HepG2 (cell line): ENCODE data around the gene NOL4L. TPM values are rescaled to one million over a fixed set of nuclear protein-coding genes. Genes with fewer than 3 reads are reported as not detected.

ENCODE experiments used
- CEBPG ChIP-seq: IDR thresholded peaks from 2 replicates; pipeline ENCODE4 v1.6.1; 2016
- DMAP1 ChIP-seq: IDR thresholded peaks from 2 replicates; pipeline ENCODE4 v1.6.1; 2016
- DPF2 ChIP-seq: sonication (generic); formaldehyde crosslinking; IDR thresholded peaks from 2 replicates; pipeline ENCODE4 v1.4.0; 2020; ENCODE audit warnings: mild to moderate bottlenecking, low read depth, missing genetic modification reagents, borderline replicate concordance
- FOSL1 ChIP-seq: sonication (generic); formaldehyde crosslinking; IDR thresholded peaks from 2 replicates; pipeline ENCODE4 v1.9.0; 2021; ENCODE audit warnings: missing genetic modification reagents, borderline replicate concordance
- FOSL2 ChIP-seq: sonication (generic); formaldehyde crosslinking; IDR thresholded peaks from 2 replicates; pipeline ENCODE4 v1.4.0; 2020; ENCODE audit warnings: missing genetic modification reagents
- GABPB1 ChIP-seq: IDR thresholded peaks from 2 replicates; pipeline ENCODE4 v1.6.1; 2016; ENCODE audit warnings: mild to moderate bottlenecking, missing genetic modification reagents, moderate library complexity, missing compliant biosample characterization
- JDP2 ChIP-seq: sonication (generic); formaldehyde crosslinking; IDR thresholded peaks from 2 replicates; pipeline ENCODE4 v1.8.1; 2022; ENCODE audit warnings: missing genetic modification reagents, borderline replicate concordance
- KDM1A ChIP-seq: IDR thresholded peaks from 2 replicates; pipeline ENCODE4 v1.6.1; 2016; ENCODE audit warnings: missing compliant biosample characterization
- MAX ChIP-seq: IDR thresholded peaks from 2 replicates; pipeline ENCODE4 v1.6.1; 2012; ENCODE audit warnings: inconsistent platforms
- NR1H2 ChIP-seq: sonication (generic); formaldehyde crosslinking; IDR thresholded peaks from 2 replicates; pipeline ENCODE4 v1.8.1; 2022; ENCODE audit warnings: low read depth, missing genetic modification reagents, borderline replicate concordance
- POGZ ChIP-seq: sonication (generic); formaldehyde crosslinking; IDR thresholded peaks from 2 replicates; pipeline ENCODE4 v1.4.0; 2020; ENCODE audit warnings: mild to moderate bottlenecking, missing genetic modification reagents
- SPEN ChIP-seq: sonication (generic); formaldehyde crosslinking; IDR thresholded peaks from 2 replicates; pipeline ENCODE4 v1.5.1; 2020; ENCODE audit warnings: low read depth, mild to moderate bottlenecking, missing genetic modification reagents
- USF2 ChIP-seq, 2 experiments: sonication (generic) in 1 of 2; formaldehyde crosslinking in 1 of 2; IDR thresholded peaks; 2 replicates each; pipeline versions ENCODE4 v1.5.1 to v1.6.1; 2011 to 2020; ENCODE audit warnings: borderline replicate concordance in 1 of 2, low read depth in 1 of 2, low read length in 1 of 2, mild to moderate bottlenecking in 1 of 2, missing genetic modification reagents in 1 of 2, moderate library complexity in 1 of 2
- ZBTB4 ChIP-seq: sonication (generic); formaldehyde crosslinking; IDR thresholded peaks from 2 replicates; pipeline ENCODE4 v1.4.0; 2020; ENCODE audit warnings: missing genetic modification reagents, mild to moderate bottlenecking, borderline replicate concordance
- ZFP82 ChIP-seq: sonication (generic); formaldehyde crosslinking; IDR thresholded peaks from 2 replicates; pipeline ENCODE4 v1.5.1; 2020; ENCODE audit warnings: mild to moderate bottlenecking, missing genetic modification reagents, borderline replicate concordance
- ZIK1 ChIP-seq: sonication (generic); formaldehyde crosslinking; IDR thresholded peaks from 2 replicates; pipeline ENCODE4 v1.5.0; 2020; ENCODE audit warnings: mild to moderate bottlenecking, low read depth, missing genetic modification reagents, borderline replicate concordance
- ZNF205 ChIP-seq: IDR thresholded peaks from 2 replicates; pipeline ENCODE4 v1.6.1; 2018; ENCODE audit warnings: missing biosample characterization, missing genetic modification reagents
- ZNF317 ChIP-seq: sonication (generic); formaldehyde crosslinking; IDR thresholded peaks from 2 replicates; pipeline ENCODE4 v1.5.0; 2020; ENCODE audit warnings: mild to moderate bottlenecking, missing genetic modification reagents
- ZNF350 ChIP-seq: sonication (generic); formaldehyde crosslinking; IDR thresholded peaks from 2 replicates; pipeline ENCODE4 v1.4.0; 2020; ENCODE audit warnings: mild to moderate bottlenecking, low read depth, missing genetic modification reagents, borderline replicate concordance
- ZNF572 ChIP-seq: sonication (generic); formaldehyde crosslinking; IDR thresholded peaks from 2 replicates; pipeline ENCODE4 v1.5.1; 2020; ENCODE audit warnings: mild to moderate bottlenecking, missing genetic modification reagents
- ZNF615 ChIP-seq: sonication (generic); formaldehyde crosslinking; IDR thresholded peaks from 2 replicates; pipeline ENCODE4 v1.5.0; 2020; ENCODE audit warnings: mild to moderate bottlenecking, missing genetic modification reagents, borderline replicate concordance
- ZNF616 ChIP-seq: sonication (generic); formaldehyde crosslinking; IDR thresholded peaks from 2 replicates; pipeline ENCODE4 v1.5.0; 2020; ENCODE audit warnings: low read depth, mild to moderate bottlenecking, missing genetic modification reagents
- ZNF703 ChIP-seq: sonication (generic); formaldehyde crosslinking; IDR thresholded peaks from 2 replicates; pipeline ENCODE4 v1.5.1; 2020; ENCODE audit warnings: missing genetic modification reagents, mild to moderate bottlenecking, moderate library complexity, borderline replicate concordance
- ZNF704 ChIP-seq: sonication (generic); formaldehyde crosslinking; IDR thresholded peaks from 2 replicates; pipeline ENCODE4 v1.8.1; 2023; ENCODE audit warnings: mild to moderate bottlenecking, inconsistent platforms, moderate library complexity, missing genetic modification reagents, borderline replicate concordance
- ZNF768 ChIP-seq: sonication (generic); formaldehyde crosslinking; IDR thresholded peaks from 2 replicates; pipeline ENCODE4 v1.4.0; 2020; ENCODE audit warnings: missing genetic modification reagents
- polyA plus RNA-seq, 8 experiments: library from polyadenylated mRNA; depleted of rRNA in 3 of 8; stranded (reverse) in 7 of 8; unstranded in 1 of 8; fragments of >200 nt; fragmentation: Illumina TruSeq in 4 of 8; extraction: Trizol in 4 of 8; gene quantifications; 2 replicates each; pipeline versions ENCODE4 v1.2.1 to v1.2.3, GENCODE V29; 2011 to 2016; ENCODE audit warnings: low read depth in 4 of 8, missing spikeins in 1 of 8, mixed read lengths in 1 of 8; ENCODE audit not compliant: insufficient read depth in 1 of 8
- total RNA-seq, 5 experiments: library from RNA; depleted of rRNA; stranded (reverse); fragments of >200 nt; fragmentation: Illumina TruSeq; extraction: Trizol; gene quantifications; 2 replicates each; pipeline ENCODE4 v1.2.3, GENCODE V29; 2016; ENCODE audit warnings: low read depth in 1 of 5

Gene NOL4L
- total and polyA plus RNA-seq, 2 of the 13 experiments (the other 11 are each of a cell fraction or from before 2014, with no cell fraction given) = 16.6 to 35.4 TPM

- TF ChIP-seq ZNF616 (CRISPR knock-in tag) (no peak), GABPB1 (CRISPR knock-in tag) (peak; percentile 30; the same call in 1 of the 2 replicates), MAX (no peak), SPEN (CRISPR knock-in tag) (peak; percentile 29; the same call in 1 of the 2 replicates), ZNF205 (CRISPR knock-in tag) (no peak), FOSL2 (peak; percentile 38; the same call in 1 of the 2 replicates), FOSL1 (CRISPR knock-in tag) (no peak), JDP2 (CRISPR knock-in tag) (no peak), ZNF615 (CRISPR knock-in tag) (no peak), DPF2 (CRISPR knock-in tag) (no peak), ZNF572 (CRISPR knock-in tag) (0 out of 2 replicates have a peak, but pooled peaks have one; percentile 14), ZBTB4 (CRISPR knock-in tag) (no peak), USF2 (IDR thresholded peaks at IDR 0.05; ENCODE audit: low read depth, low read length) (no peak), USF2 (CRISPR knock-in tag; IDR thresholded peaks at IDR 0.05; ENCODE audit: borderline replicate concordance) (no peak), ZNF350 (CRISPR knock-in tag) (no peak), ZIK1 (CRISPR knock-in tag) (no peak), KDM1A (CRISPR knock-in tag) (no peak), ZNF768 (CRISPR knock-in tag) (no peak), NR1H2 (CRISPR knock-in tag) (0 out of 2 replicates have a peak, but pooled peaks have one; percentile 30), ZNF704 (CRISPR knock-in tag) (no peak), DMAP1 (no peak), POGZ (CRISPR knock-in tag) (no peak), ZNF317 (CRISPR knock-in tag) (no peak), ZNF703 (no peak), ZFP82 (CRISPR knock-in tag) (no peak), CEBPG (CRISPR knock-in tag) (no peak)
These were observed 4.1 kb upstream of the NOL4L start (continued) for GRCh38 chr20:32589256-32589655.
